GM12892 (cell line): ENCODE measurements around the gene ZNF362.

ENCODE experiments used
- POLR2A ChIP-seq: IDR thresholded peaks from 2 replicates; pipeline ENCODE4 v1.6.1; 2011; ENCODE audit warnings: low read depth, low read length, control low read depth
- POLR2AphosphoS5 ChIP-seq: IDR thresholded peaks from 2 replicates; pipeline ENCODE4 v1.6.1; 2011; ENCODE audit warnings: low read depth, low read length, control low read depth

DNA sequence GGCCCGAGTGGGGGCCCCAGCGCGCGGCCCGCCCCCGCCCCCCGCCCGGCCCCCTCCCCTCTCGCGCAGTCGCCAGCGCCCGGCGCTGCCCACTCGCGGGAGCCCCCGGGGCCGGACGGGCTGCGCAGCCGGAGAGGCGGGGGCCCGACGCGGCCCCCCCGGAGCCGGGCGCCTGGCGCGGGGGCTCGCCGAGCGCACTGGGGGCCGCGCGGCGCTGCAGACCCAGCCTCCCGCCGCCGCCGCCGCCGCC lies 146 bp upstream of the ZNF362 start:
- no peak for TF ChIP-seq POLR2A
- no peak for TF ChIP-seq POLR2AphosphoS5
